Tibial artery (tissue), 4 donors: ENCODE data around the gene SSC5D.

Experiments used
- DNase-seq, 2 donors: peaks; one replicate each; pipeline ENCODE4 v3.0.0-alpha.2; 2019
- H3K27ac ChIP-seq, 2 donors: fragments of 200-600 bp; sonication (generic) in 1 of 2; 1 replicate in 1 of 2; 2 replicates in 1 of 2; pipeline ENCODE4 v1.5.1; 2018 to 2019; ENCODE audit warnings: mild to moderate bottlenecking in 1 of 2
- H3K27me3 ChIP-seq, 2 donors: fragments of 200-600 bp; sonication (generic) in 1 of 2; one replicate each; pipeline versions ENCODE4 v1.5.1 to v1.6.0; 2016 to 2019
- H3K36me3 ChIP-seq, 3 donors: fragments of 200-600 bp; sonication (generic) in 2 of 3; one replicate each; pipeline ENCODE4 v1.5.1; 2016 to 2019; ENCODE audit warnings: mild to moderate bottlenecking in 2 of 3
- H3K4me1 ChIP-seq, 4 donors: fragments of 200-600 bp; sonication (generic) in 2 of 4; 1 replicate in 3 of 4; 2 replicates in 1 of 4; pipeline ENCODE4 v1.5.1; 2016 to 2019
- H3K4me3 ChIP-seq, 2 donors: fragments of 200-600 bp; sonication (generic) in 1 of 2; 1 replicate in 1 of 2; 2 replicates in 1 of 2; pipeline ENCODE4 v1.5.1; 2018 to 2019; ENCODE audit warnings: mild to moderate bottlenecking in 2 of 2
- H3K9me3 ChIP-seq, 3 donors: fragments of 200-600 bp; sonication (generic) in 1 of 3; one replicate each; pipeline ENCODE4 v1.5.1; 2016 to 2019
- intact Hi-C: fragments of 100-400 bp; cut with DNase I; formaldehyde crosslinking; loops from one replicate; pipeline ENCODE4 v1.15.0; 2023; ENCODE audit warnings: low total_unique reads
- TF ChIP-seq, protein P1 (sequence below), 2 experiments: fragments of 200-600 bp in 1 of 2; fragments of 450-650 bp in 1 of 2; IDR thresholded peaks; one replicate each; pipeline ENCODE4 v1.5.1; 2017 to 2019; ENCODE audit warnings: antibody characterized with exemption in 2 of 2, mild to moderate bottlenecking in 1 of 2, moderate library complexity in 1 of 2

Gene SSC5D

DNA sequence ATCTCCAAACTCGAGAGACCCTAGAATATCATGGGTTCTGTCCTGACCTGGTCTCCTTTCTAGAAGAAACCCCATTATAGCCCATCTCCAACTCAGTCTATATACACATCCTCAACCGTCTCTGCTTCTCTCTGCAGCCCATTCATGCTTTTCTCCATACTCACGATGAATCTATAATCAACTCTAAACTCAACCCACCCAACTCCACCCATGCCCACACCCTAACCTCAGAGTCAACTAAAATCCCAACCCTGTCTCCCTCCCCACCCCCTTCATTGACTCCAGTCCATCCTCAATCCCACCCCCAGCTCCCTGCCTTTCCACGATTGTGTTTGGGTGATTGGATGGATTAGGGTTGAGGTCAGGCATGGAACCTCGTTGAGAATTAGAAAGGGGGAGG lies 55.3 kb downstream of the SSC5D start:
- TF ChIP-seq, protein P1, sequence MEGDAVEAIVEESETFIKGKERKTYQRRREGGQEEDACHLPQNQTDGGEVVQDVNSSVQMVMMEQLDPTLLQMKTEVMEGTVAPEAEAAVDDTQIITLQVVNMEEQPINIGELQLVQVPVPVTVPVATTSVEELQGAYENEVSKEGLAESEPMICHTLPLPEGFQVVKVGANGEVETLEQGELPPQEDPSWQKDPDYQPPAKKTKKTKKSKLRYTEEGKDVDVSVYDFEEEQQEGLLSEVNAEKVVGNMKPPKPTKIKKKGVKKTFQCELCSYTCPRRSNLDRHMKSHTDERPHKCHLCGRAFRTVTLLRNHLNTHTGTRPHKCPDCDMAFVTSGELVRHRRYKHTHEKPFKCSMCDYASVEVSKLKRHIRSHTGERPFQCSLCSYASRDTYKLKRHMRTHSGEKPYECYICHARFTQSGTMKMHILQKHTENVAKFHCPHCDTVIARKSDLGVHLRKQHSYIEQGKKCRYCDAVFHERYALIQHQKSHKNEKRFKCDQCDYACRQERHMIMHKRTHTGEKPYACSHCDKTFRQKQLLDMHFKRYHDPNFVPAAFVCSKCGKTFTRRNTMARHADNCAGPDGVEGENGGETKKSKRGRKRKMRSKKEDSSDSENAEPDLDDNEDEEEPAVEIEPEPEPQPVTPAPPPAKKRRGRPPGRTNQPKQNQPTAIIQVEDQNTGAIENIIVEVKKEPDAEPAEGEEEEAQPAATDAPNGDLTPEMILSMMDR (IDR thresholded peaks at IDR 0.05), result no peak
- no peaks in the 10 kb centered on the region for H3K36me3 ChIP-seq
- DNase-seq, result no peak
- H3K27ac ChIP-seq, result no peak overlapping the region
- peaks cover 0 to 23% (median 16%) of the 10 kb centered on the region in 4 donors for H3K4me1 ChIP-seq
- no peaks in the 10 kb centered on the region for H3K9me3 ChIP-seq
- intact Hi-C loops, result no loop called here
- peaks cover 0 to 53% of the 10 kb centered on the region in 2 donors for H3K27me3 ChIP-seq
- no peak overlapping the region for H3K4me3 ChIP-seq

DNA sequence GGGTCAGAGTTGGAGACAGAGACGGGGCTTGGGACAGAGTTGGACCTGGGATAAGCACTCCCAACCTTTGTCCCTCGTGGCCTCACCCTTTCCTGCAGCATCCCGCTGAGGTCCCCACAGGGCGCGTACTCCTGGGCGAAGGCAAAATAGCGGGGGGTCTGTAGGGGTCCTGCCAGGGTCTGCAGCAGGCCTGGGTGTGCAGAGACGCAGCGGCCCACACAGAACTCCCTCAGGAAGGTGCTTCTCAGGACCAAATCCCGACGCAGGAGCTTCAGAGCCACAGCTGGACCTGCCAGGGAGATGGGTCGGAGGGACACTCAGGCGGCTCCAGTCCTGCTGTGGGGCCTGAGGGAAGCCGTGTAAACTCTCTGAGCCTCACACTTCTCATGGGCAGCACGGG lies 55.8 kb downstream of the SSC5D start:
- Histone ChIP-seq H3K9me3 (no peaks in the 10 kb centered on the region), H3K36me3 (no peaks in the 10 kb centered on the region), H3K27me3 (peaks cover 0 to 55% of the 10 kb centered on the region in 2 donors), H3K4me3 (no peak overlapping the region), H3K4me1 (peaks cover 0 to 25% (median 17%) of the 10 kb centered on the region in 4 donors), H3K27ac (no peak overlapping the region)
- intact Hi-C loops, result no loop called here
- TF ChIP-seq, protein P1 (IDR thresholded peaks at IDR 0.05), result no peak
- no peak for DNase-seq

DNA sequence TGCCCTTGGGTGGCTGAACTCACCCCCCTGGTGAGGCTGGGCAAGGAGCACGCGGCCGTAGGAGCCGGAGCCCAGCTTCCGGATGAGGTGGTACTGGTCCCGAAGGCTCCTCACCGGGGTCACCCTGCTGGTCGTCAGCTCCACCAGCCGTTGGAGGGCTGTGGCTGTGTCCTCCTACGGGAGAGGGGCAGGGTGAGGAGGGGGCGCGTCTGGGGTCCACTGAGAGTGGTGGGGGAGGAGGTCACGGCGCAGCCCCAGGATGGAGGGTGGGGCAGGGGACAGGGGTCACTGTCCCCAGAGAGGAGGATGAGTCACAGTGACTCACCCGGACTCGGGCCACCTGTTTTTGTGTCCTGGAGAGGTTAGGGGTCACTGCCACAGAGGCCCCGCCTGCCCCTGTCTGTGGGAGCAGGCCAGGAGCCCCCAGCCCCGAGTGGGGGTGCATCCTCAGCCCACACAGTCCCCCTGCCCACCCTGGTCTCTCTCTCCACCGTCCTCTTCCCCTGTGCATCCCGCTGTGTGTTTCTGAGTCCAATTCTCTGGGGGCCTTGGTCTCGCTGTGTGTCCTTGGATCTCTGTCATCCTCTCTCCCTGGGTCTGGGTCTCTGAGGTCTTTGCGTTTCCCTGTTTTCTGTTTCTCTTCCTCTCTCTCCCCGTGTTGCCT lies 56.7 kb downstream of the SSC5D start:
- DNase-seq, result no peak
- TF ChIP-seq, protein P1 (IDR thresholded peaks at IDR 0.05), result no peak
- H3K27me3 ChIP-seq, result peaks cover 0 to 55% of the 10 kb centered on the region in 2 donors
- intact Hi-C loops, result no loop called here
- H3K4me1 ChIP-seq, result peaks cover 0 to 34% (median 22%) of the 10 kb centered on the region in 4 donors
- no peak overlapping the region for H3K4me3 ChIP-seq
- H3K27ac ChIP-seq, result no peak overlapping the region
- no peaks in the 10 kb centered on the region for H3K9me3 ChIP-seq
- H3K36me3 ChIP-seq, result no peaks in the 10 kb centered on the region

DNA sequence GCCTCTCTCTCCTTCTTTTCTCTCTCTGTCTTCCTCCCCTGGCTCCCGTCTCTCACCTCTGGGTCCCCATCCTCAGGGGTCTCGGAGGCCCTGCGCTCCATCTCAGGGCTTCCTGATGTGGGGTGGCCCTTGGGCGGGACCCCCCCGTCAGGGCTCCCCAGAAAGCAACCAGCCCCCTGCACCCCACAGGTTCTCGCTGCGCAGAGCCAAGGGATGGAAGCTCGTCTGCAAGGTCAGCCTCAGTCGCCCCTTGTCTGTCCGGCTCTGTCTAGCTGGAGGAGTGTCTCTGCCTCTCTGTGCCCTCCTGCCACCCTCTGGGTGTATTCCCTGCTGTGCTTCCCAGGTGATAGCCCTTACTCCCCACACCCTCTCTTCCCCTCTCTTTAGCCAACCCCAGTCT lies 57.2 kb downstream of the SSC5D start, which contains the start of gene SBK3:
TSS of gene SBK3 (minus strand) at position 101 of the 400 bp plus-strand sequence. CDS start at position 101, 0 bp downstream.
- intact Hi-C loops, result no loop called here
- no peak for DNase-seq
- Histone ChIP-seq H3K9me3 (no peaks in the 10 kb centered on the region), H3K27me3 (peaks cover 0 to 55% of the 10 kb centered on the region in 2 donors), H3K36me3 (no peaks in the 10 kb centered on the region), H3K4me1 (peaks cover 0 to 37% (median 23%) of the 10 kb centered on the region in 4 donors), H3K27ac (no peak within 1 kb of the TSS), H3K4me3 (no peak within 1 kb of the TSS)
- TF ChIP-seq, protein P1 (IDR thresholded peaks at IDR 0.05), result no peak

DNA sequence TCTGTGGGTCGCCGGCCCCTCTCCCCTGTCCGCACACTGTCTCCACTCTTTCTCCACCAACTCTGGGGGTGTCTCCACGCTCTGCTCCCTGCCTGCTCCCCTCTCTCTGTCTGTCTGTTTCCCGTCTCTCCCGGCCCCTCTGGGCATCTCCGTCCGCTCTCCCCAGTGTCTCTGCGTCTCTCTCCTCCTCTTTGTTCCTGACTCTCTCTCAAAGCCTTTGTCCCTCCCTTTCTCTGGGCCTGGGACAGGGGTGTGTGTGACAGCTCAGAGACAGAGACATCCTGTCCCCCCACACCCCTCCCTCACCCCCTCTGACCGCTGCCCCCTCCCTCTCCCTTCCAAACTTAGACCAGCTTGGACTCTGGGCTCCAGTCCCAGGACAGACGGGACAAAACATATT lies 57.8 kb downstream of the SSC5D start:
- no peaks in the 10 kb centered on the region for H3K36me3 ChIP-seq
- H3K27me3 ChIP-seq, result peaks cover 0 to 52% of the 10 kb centered on the region in 2 donors
- intact Hi-C loops, result no loop called here
- no peak overlapping the region for H3K4me3 ChIP-seq
- H3K27ac ChIP-seq, result no peak overlapping the region
- H3K9me3 ChIP-seq, result no peaks in the 10 kb centered on the region
- DNase-seq, result no peak
- TF ChIP-seq, protein P1 (IDR thresholded peaks at IDR 0.05), result no peak
- peaks cover 0 to 37% (median 23%) of the 10 kb centered on the region in 4 donors for H3K4me1 ChIP-seq
